Measurements from ENCODE around the gene FSD1. TPM values are rescaled to one million over a fixed set of nuclear protein-coding genes. Genes with fewer than 3 reads are reported as not detected.

FSD1 gene
- total RNA-seq (10 to 100 TPM; 10.9 to 13.9 TPM), polyA plus RNA-seq (3.1 TPM)

- Mint-ChIP-seq H3K27ac (peak within 1 kb of the TSS; percentile 57 to 94 (median 88)), H3K36me3 (peaks cover 0 to 3% (median 1%) of the 10 kb centered on the region in 3 donors), H3K4me3 (peak within 1 kb of the TSS; percentile 67 to 89 (median 73)), H3K4me1 (peaks cover 23 to 29% (median 23%) of the 10 kb centered on the region in 3 donors), H3K9me3 (no peaks in the 10 kb centered on the region), H3K27me3 (peaks cover 3 to 14% of the 10 kb centered on the region in 2 donors)
- peak; percentile 40 to 63 (median 59) for DNase-seq
- ChIA-PET CTCF (no interaction called here), POLR2A (interaction anchor here (0.7 kb wide), 1 partner anchor 43 kb away, joined by 4 read pairs; no protein-coding TSS in a partner anchor)
- Histone ChIP-seq H3K9me3 (ENCODE audit: low read length) (no peaks in the 10 kb centered on the region), H3K4me1 (ENCODE audit: insufficient read depth, low read length) (peaks cover 25% of the 10 kb centered on the region), H3K4me3 (ENCODE audit: low read length) (peak within 1 kb of the TSS; percentile 32), H3K36me3 (ENCODE audit: insufficient read depth, low read length) (no peaks in the 10 kb centered on the region), H3K27me3 (ENCODE audit: insufficient read depth, low read length, poor library complexity, severe bottlenecking) (no peaks in the 10 kb centered on the region), H3K27ac (ENCODE audit: low read depth, low read length) (no peak within 1 kb of the TSS)
Measured at GRCh38 chr19:4304538-4305256, at the start of gene FSD1. FSD1 (plus strand) TSS chr19:4304598; CDS start chr19:4304747, 149 bp downstream.

- Mint-ChIP-seq H3K4me1 (peaks cover 0 to 1% (median 0%) of the 10 kb centered on the region in 3 donors), H3K4me3 (no peak overlapping the region), H3K36me3 (peaks cover 17 to 82% (median 20%) of the 10 kb centered on the region in 3 donors), H3K27ac (no peak overlapping the region), H3K9me3 (peaks cover 0 to 4% (median 0%) of the 10 kb centered on the region in 5 donors), H3K27me3 (no peaks in the 10 kb centered on the region)
- no peaks in the 10 kb centered on the region for H3K4me1 ChIP-seq (ENCODE audit: insufficient read depth, low read length)
- H3K9me3 ChIP-seq (ENCODE audit: low read length): no peaks in the 10 kb centered on the region
- CTCF ChIA-PET: interaction anchor here (1.1 to 1.2 kb wide), 2 partner anchors 12 to 96 kb away, joined by 3 read pairs; no protein-coding TSS in a partner anchor
- no peak overlapping the region for H3K27ac ChIP-seq (ENCODE audit: low read depth, low read length)
- H3K4me3 ChIP-seq (ENCODE audit: low read length): no peak overlapping the region
- DNase-seq: no peak
- H3K36me3 ChIP-seq (ENCODE audit: insufficient read depth, low read length): peaks cover 43% of the 10 kb centered on the region
- POLR2A ChIA-PET: no interaction called here
- no peaks in the 10 kb centered on the region for H3K27me3 ChIP-seq (ENCODE audit: insufficient read depth, low read length, poor library complexity, severe bottlenecking)
Measured at GRCh38 chr19:4256563-4256962, 47.8 kb upstream of the FSD1 start.

- Histone ChIP-seq H3K9me3 (ENCODE audit: low read length) (no peaks in the 10 kb centered on the region), H3K27me3 (ENCODE audit: insufficient read depth, low read length, poor library complexity, severe bottlenecking) (no peaks in the 10 kb centered on the region), H3K4me1 (ENCODE audit: insufficient read depth, low read length) (no peaks in the 10 kb centered on the region), H3K36me3 (ENCODE audit: insufficient read depth, low read length) (peaks cover 38% of the 10 kb centered on the region), H3K4me3 (ENCODE audit: low read length) (no peak overlapping the region), H3K27ac (ENCODE audit: low read depth, low read length) (no peak overlapping the region)
- no peak overlapping the region for H3K4me3 Mint-ChIP-seq
- peaks cover 0 to 4% (median 0%) of the 10 kb centered on the region in 5 donors for H3K9me3 Mint-ChIP-seq
- ChIA-PET CTCF (interaction anchor here (1.5 kb wide), 1 partner anchor 10 kb away, joined by 3 read pairs; no protein-coding TSS in a partner anchor), POLR2A (no interaction called here)
- peaks cover 0 to 1% (median 0%) of the 10 kb centered on the region in 3 donors for H3K4me1 Mint-ChIP-seq
- no peaks in the 10 kb centered on the region for H3K27me3 Mint-ChIP-seq
- H3K36me3 Mint-ChIP-seq: peaks cover 17 to 81% (median 20%) of the 10 kb centered on the region in 3 donors
- H3K27ac Mint-ChIP-seq: no peak overlapping the region
- no peak for DNase-seq
Measured at GRCh38 chr19:4257025-4257424, 47.4 kb upstream of the FSD1 start.

- Histone ChIP-seq H3K4me3 (ENCODE audit: low read length) (no peak overlapping the region), H3K36me3 (ENCODE audit: insufficient read depth, low read length) (peaks cover 32% of the 10 kb centered on the region), H3K27ac (ENCODE audit: low read depth, low read length) (no peak overlapping the region), H3K4me1 (ENCODE audit: insufficient read depth, low read length) (no peaks in the 10 kb centered on the region), H3K27me3 (ENCODE audit: insufficient read depth, low read length, poor library complexity, severe bottlenecking) (no peaks in the 10 kb centered on the region), H3K9me3 (ENCODE audit: low read length) (no peaks in the 10 kb centered on the region)
- POLR2A ChIA-PET: no interaction called here
- Mint-ChIP-seq H3K27me3 (no peaks in the 10 kb centered on the region), H3K27ac (no peak overlapping the region), H3K36me3 (peaks cover 16 to 81% (median 17%) of the 10 kb centered on the region in 3 donors), H3K4me1 (peaks cover 0 to 1% (median 0%) of the 10 kb centered on the region in 3 donors), H3K9me3 (peaks cover 0 to 4% (median 0%) of the 10 kb centered on the region in 5 donors), H3K4me3 (no peak overlapping the region)
- no peak for DNase-seq
- CTCF ChIA-PET: interaction anchor here (1.5 kb wide), 1 partner anchor 8 kb away, joined by 3 read pairs; no protein-coding TSS in a partner anchor
Measured at GRCh38 chr19:4258181-4258580, 46.2 kb upstream of the FSD1 start.

DNA sequence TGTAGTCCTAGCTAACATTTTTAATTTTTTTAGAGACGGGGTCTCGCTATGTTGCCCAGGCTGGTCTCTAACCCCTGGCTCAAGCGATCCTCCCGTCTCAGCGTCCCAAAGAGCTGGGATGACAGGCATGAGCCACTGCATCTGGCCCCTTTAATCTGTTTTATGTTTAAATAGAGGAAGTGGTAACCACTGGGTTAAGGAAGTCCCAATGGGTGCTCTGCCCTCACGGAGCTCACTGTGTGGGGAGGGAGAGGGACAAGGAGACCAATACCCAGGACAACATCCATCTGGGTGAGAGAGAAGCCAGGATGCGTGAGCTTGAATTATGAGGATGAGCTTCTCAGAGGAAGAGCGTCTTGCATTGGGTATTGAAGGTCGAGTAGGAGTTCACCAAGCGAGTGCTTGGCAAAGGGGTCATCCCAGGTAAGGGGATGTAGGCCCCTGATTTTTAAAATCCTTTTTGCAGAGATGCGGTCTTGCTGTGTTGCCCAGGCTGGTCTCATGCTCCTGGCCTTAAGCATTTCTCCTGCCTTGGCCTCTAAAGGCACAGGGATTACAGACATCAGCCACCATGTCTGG is 43.7 kb upstream of the FSD1 start:
- H3K36me3 ChIP-seq (ENCODE audit: insufficient read depth, low read length): peaks cover 18% of the 10 kb centered on the region

GRCh38 chr19:4264812-4265211 is 39.6 kb upstream of the FSD1 start:
- Histone ChIP-seq H3K4me1 (ENCODE audit: insufficient read depth, low read length) (peaks cover 22% of the 10 kb centered on the region), H3K27me3 (ENCODE audit: insufficient read depth, low read length, poor library complexity, severe bottlenecking) (no peaks in the 10 kb centered on the region), H3K4me3 (ENCODE audit: low read length) (no peak overlapping the region), H3K27ac (ENCODE audit: low read depth, low read length) (no peak overlapping the region), H3K9me3 (ENCODE audit: low read length) (no peaks in the 10 kb centered on the region), H3K36me3 (ENCODE audit: insufficient read depth, low read length) (peaks cover 24% of the 10 kb centered on the region)
- Mint-ChIP-seq H3K27ac (peak overlapping the region; percentile 71 to 92 (median 78)), H3K36me3 (peaks cover 4 to 79% (median 12%) of the 10 kb centered on the region in 3 donors), H3K9me3 (no peaks in the 10 kb centered on the region), H3K4me3 (peak overlapping the region; percentile 37 to 89 (median 65)), H3K4me1 (peaks cover 20 to 34% (median 28%) of the 10 kb centered on the region in 3 donors), H3K27me3 (no peaks in the 10 kb centered on the region)
- CTCF ChIA-PET: interaction anchor here (0.7 to 1.5 kb wide), 3 partner anchors 12 to 88 kb away, joined by 3 to 6 read pairs (median 5); partner anchors contain the start of gene YJU2
- POLR2A ChIA-PET: interaction anchor here (1.4 kb wide), 1 partner anchor 18 kb away, joined by 4 read pairs; the partner anchor contains the start of gene YJU2
- peak in 2 of 5 donors; percentile 35 to 60 for DNase-seq

More for the DNA sequence above, 43.7 kb upstream of the FSD1 start:
- Histone ChIP-seq H3K27me3 (ENCODE audit: insufficient read depth, low read length, poor library complexity, severe bottlenecking) (no peaks in the 10 kb centered on the region), H3K4me1 (ENCODE audit: insufficient read depth, low read length) (peaks cover 15% of the 10 kb centered on the region), H3K27ac (ENCODE audit: low read depth, low read length) (no peak overlapping the region), H3K9me3 (ENCODE audit: low read length) (no peaks in the 10 kb centered on the region), H3K4me3 (ENCODE audit: low read length) (no peak overlapping the region)
- Mint-ChIP-seq H3K27me3 (no peaks in the 10 kb centered on the region), H3K36me3 (peaks cover 4 to 78% (median 10%) of the 10 kb centered on the region in 3 donors), H3K4me3 (no peak overlapping the region), H3K4me1 (peaks cover 8 to 18% (median 13%) of the 10 kb centered on the region in 3 donors), H3K9me3 (peaks cover 0 to 1% (median 0%) of the 10 kb centered on the region in 5 donors), H3K27ac (peak overlapping the region in 2 of 8 donors; percentile 41 to 79)
- POLR2A ChIA-PET: no interaction called here
- CTCF ChIA-PET: interaction anchor here (1.1 kb wide), 1 partner anchor 140 kb away, joined by 3 read pairs; no protein-coding TSS in a partner anchor
- no peak for DNase-seq

DNA sequence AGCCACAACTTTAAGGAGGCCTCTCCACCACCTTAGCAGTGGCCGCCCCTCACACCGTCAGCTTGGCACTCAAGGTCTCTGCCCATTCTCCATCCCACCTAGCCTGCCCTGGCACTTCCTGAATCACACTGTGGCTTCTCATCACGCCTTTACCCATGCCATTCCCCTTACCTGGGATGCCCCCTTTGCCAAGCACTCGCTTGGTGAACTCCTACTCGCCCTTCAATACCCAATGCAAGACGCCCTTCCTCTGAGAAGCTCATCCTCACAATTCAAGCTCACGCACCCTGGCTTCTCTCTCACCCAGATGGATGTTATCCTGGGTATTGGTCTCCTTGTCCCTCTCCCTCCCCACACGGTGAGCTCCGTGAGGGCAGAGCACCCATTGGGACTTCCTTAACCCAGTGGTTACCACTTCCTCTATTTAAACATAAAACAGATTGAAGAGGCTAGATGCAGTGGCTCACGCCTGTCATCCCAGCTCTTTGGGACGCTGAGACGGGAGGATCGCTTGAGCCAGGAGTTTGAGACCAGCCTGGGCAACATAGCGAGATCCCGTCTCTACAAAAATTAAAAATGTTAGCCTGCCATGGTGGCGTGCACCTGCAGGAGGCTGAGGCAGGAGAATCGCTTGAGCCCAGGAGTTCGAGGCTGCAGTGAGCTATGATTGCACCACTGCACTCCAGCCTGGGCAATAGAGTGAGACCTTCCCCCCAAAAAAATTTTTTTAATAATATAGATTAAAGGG is 38.0 kb upstream of the FSD1 start:
- Mint-ChIP-seq H3K27me3 (no peaks in the 10 kb centered on the region), H3K9me3 (no peaks in the 10 kb centered on the region), H3K27ac (peak overlapping the region in 3 of 8 donors; percentile 29 to 61 (median 51)), H3K4me1 (peaks cover 20 to 34% (median 28%) of the 10 kb centered on the region in 3 donors), H3K36me3 (peaks cover 4 to 71% (median 10%) of the 10 kb centered on the region in 3 donors), H3K4me3 (peak overlapping the region in 3 of 7 donors; percentile 19 to 57 (median 21))
- DNase-seq: no peak
- H3K36me3 ChIP-seq (ENCODE audit: insufficient read depth, low read length): peaks cover 22% of the 10 kb centered on the region
- ChIA-PET POLR2A (no interaction called here), CTCF (interaction anchor here (0.6 to 2.8 kb wide), 17 partner anchors 9 to 260 kb away, joined by 3 to 41 read pairs (median 6); partner anchors contain the start of genes CHAF1A, HDGFL2, MPND and SH3GL1)
- no peak overlapping the region for H3K4me3 ChIP-seq (ENCODE audit: low read length)
- H3K9me3 ChIP-seq (ENCODE audit: low read length): no peaks in the 10 kb centered on the region
- H3K4me1 ChIP-seq (ENCODE audit: insufficient read depth, low read length): peaks cover 22% of the 10 kb centered on the region
- H3K27me3 ChIP-seq (ENCODE audit: insufficient read depth, low read length, poor library complexity, severe bottlenecking): no peaks in the 10 kb centered on the region
- no peak overlapping the region for H3K27ac ChIP-seq (ENCODE audit: low read depth, low read length)
